IMR-90 (cell line): ENCODE measurements around the gene NUDT1. TPM values are rescaled to one million over a fixed set of nuclear protein-coding genes. Genes with fewer than 3 reads are reported as not detected.

ENCODE experiments used
- ATAC-seq: fragments of 200-7000 bp; cut with Tn5 transposase; 2 replicates; pipeline ENCODE4 v1.9.1; 2020; ENCODE audit warnings: low read depth, mild to moderate bottlenecking, moderate library complexity
- BruUV-seq: library from RNA; stranded (reverse); fragments of 400-500 nt; replicated peaks from 2 replicates; lab custom pipeline; 2021; lab: Mats Ljungman, UMichigan
- CTCF ChIA-PET: fragments of 300-600 bp; formaldehyde crosslinking; extraction: SDS; loops from one replicate; lab custom pipeline; 2021; ENCODE audit warnings: antibody characterized with exemption; lab: Yijun Ruan, JAX
- POLR2A ChIA-PET: fragments of 300-600 bp; sonication (Branson Sonifier 250); formaldehyde crosslinking; loops from one replicate; lab custom pipeline; 2022; ENCODE audit warnings: antibody characterized with exemption; ENCODE audit not compliant: unreplicated experiment; lab: Charles Lee
- DNase-seq: peaks from one replicate; pipeline ENCODE4 v3.0.0; 2013
- H2AFZ ChIP-seq: replicated peaks from 2 replicates; pipeline ENCODE3; 2013; ENCODE audit warnings: low read length, mild to moderate bottlenecking; ENCODE audit not compliant: poor library complexity
- H2AK5ac ChIP-seq: 2 replicates; pipeline ENCODE4 v1.6.1; 2013; ENCODE audit warnings: low read depth, low read length, inconsistent platforms
- H2AK9ac ChIP-seq: replicated peaks from 2 replicates; pipeline ENCODE3; 2013; ENCODE audit warnings: mild to moderate bottlenecking, low read depth, low read length, moderate library complexity; ENCODE audit not compliant: poor library complexity
- H2BK120ac ChIP-seq: 2 replicates; pipeline ENCODE4 v1.6.1; 2013; ENCODE audit warnings: low read depth, low read length, inconsistent platforms
- H2BK15ac ChIP-seq: 3 replicates; pipeline ENCODE4 v1.6.1; 2013; ENCODE audit warnings: low read depth, low read length, inconsistent platforms
- H2BK20ac ChIP-seq: 2 replicates; pipeline ENCODE4 v1.6.1; 2013; ENCODE audit warnings: low read depth, mild to moderate bottlenecking, inconsistent platforms, low read length, moderate library complexity
- H2BK5ac ChIP-seq: 2 replicates; pipeline ENCODE4 v1.6.1; 2013; ENCODE audit warnings: mild to moderate bottlenecking, low read depth, low read length, inconsistent platforms; ENCODE audit not compliant: poor library complexity, severe bottlenecking
- H3K14ac ChIP-seq: replicated peaks from 2 replicates; pipeline ENCODE4 v1.6.1; 2013; ENCODE audit warnings: low read depth, low read length, inconsistent platforms
- H3K18ac ChIP-seq: 2 replicates; pipeline ENCODE4 v1.6.1; 2013; ENCODE audit warnings: low read depth, low read length, control low read depth
- H3K23ac ChIP-seq: 2 replicates; pipeline ENCODE4 v1.6.1; 2013; ENCODE audit warnings: low read depth, low read length, inconsistent platforms
- H3K27ac ChIP-seq: 2 replicates; pipeline ENCODE4 v1.5.1; 2013; ENCODE audit warnings: mild to moderate bottlenecking, control low read depth, low read length; ENCODE audit not compliant: insufficient read depth
- H3K27me3 ChIP-seq: 2 replicates; pipeline ENCODE4 v1.6.1; 2013; ENCODE audit warnings: low read length; ENCODE audit not compliant: control insufficient read depth, insufficient read depth
- H3K36me3 ChIP-seq: 2 replicates; pipeline ENCODE4 v1.6.1; 2013; ENCODE audit warnings: low read length, mixed read lengths; ENCODE audit not compliant: control insufficient read depth, insufficient read depth
- H3K4ac ChIP-seq: 2 replicates; pipeline ENCODE4 v1.6.1; 2013; ENCODE audit warnings: low read depth, low read length, inconsistent platforms
- H3K4me1 ChIP-seq: 2 replicates; pipeline ENCODE4 v1.6.1; 2013; ENCODE audit warnings: low read length, mixed read lengths; ENCODE audit not compliant: control insufficient read depth, insufficient read depth
- H3K4me2 ChIP-seq: 2 replicates; pipeline ENCODE4 v1.6.1; 2013; ENCODE audit warnings: low read depth, mild to moderate bottlenecking, control low read depth, low read length, moderate library complexity
- H3K4me3 ChIP-seq: 2 replicates; pipeline ENCODE4 v1.5.1; 2013; ENCODE audit warnings: low read depth, mild to moderate bottlenecking, control low read depth, low read length, moderate library complexity; ENCODE audit not compliant: insufficient read depth
- H3K56ac ChIP-seq: 2 replicates; pipeline ENCODE4 v1.6.1; 2013; ENCODE audit warnings: low read length, inconsistent platforms; ENCODE audit not compliant: insufficient read depth; ENCODE audit errors: extremely low read depth
- H3K79me1 ChIP-seq, 2 experiments: 2 replicates each; pipeline ENCODE4 v1.6.1; 2013; ENCODE audit warnings: low read length in 2 of 2, inconsistent platforms in 1 of 2, low read depth in 1 of 2
- H3K9ac ChIP-seq: 2 replicates; pipeline ENCODE4 v1.6.1; 2013; ENCODE audit warnings: low read depth, low read length, control low read depth
- H3K9me1 ChIP-seq: 2 replicates; pipeline ENCODE4 v1.6.1; 2013; ENCODE audit warnings: low read length, inconsistent platforms; ENCODE audit not compliant: insufficient read depth
- H3K9me3 ChIP-seq: 2 replicates; pipeline ENCODE4 v1.6.1; 2013; ENCODE audit warnings: low read length; ENCODE audit not compliant: control insufficient read depth, insufficient read depth
- H4K20me1 ChIP-seq: 2 replicates; pipeline ENCODE4 v1.6.1; 2013; ENCODE audit warnings: low read length, inconsistent platforms; ENCODE audit not compliant: insufficient read depth
- H4K5ac ChIP-seq: 2 replicates; pipeline ENCODE4 v1.6.1; 2013; ENCODE audit warnings: mild to moderate bottlenecking, low read depth, low read length, control low read depth
- H4K8ac ChIP-seq, 2 experiments: 2 replicates each; pipeline ENCODE4 v1.6.1; 2013; ENCODE audit warnings: low read depth in 2 of 2, low read length in 2 of 2, control low read depth in 1 of 2, inconsistent platforms in 1 of 2
- H4K91ac ChIP-seq: 2 replicates; pipeline ENCODE4 v1.6.1; 2013; ENCODE audit warnings: low read depth, low read length, inconsistent platforms; ENCODE audit not compliant: insufficient read depth
- BHLHE40 ChIP-seq: fragments of 150-350 bp; IDR thresholded peaks from 2 replicates; pipeline ENCODE4 v1.6.1; 2016; ENCODE audit warnings: mild to moderate bottlenecking, low read depth, low read length
- CEBPB ChIP-seq: IDR thresholded peaks from 2 replicates; pipeline ENCODE4 v1.6.1; 2012; ENCODE audit warnings: low read depth, low read length, improper control_type of control experiment
- CHD1 ChIP-seq: IDR thresholded peaks from 2 replicates; pipeline ENCODE4 v1.6.1; 2012; ENCODE audit warnings: low read depth, low read length, improper control_type of control experiment
- FOS ChIP-seq: fragments of 150-350 bp; IDR thresholded peaks from 2 replicates; pipeline ENCODE4 v1.6.1; 2016; ENCODE audit warnings: low read depth, low read length
- MAFK ChIP-seq: IDR thresholded peaks from 2 replicates; pipeline ENCODE4 v1.6.1; 2012; ENCODE audit warnings: low read depth, low read length, improper control_type of control experiment
- NFE2L2 ChIP-seq: fragments of 150-350 bp; IDR thresholded peaks from 2 replicates; pipeline ENCODE4 v1.6.1; 2016; ENCODE audit warnings: low read depth, mild to moderate bottlenecking, low read length
- RCOR1 ChIP-seq: IDR thresholded peaks from 2 replicates; pipeline ENCODE4 v1.6.1; 2012; ENCODE audit warnings: mild to moderate bottlenecking, low read length, improper control_type of control experiment; ENCODE audit not compliant: insufficient replicate concordance
- SMC3 ChIP-seq: fragments of 150-350 bp; IDR thresholded peaks from 2 replicates; pipeline ENCODE4 v1.6.1; 2016; ENCODE audit warnings: low read depth, mild to moderate bottlenecking, antibody characterized with exemption, low read length, moderate library complexity
- WGBS, 2 experiments: methylation state at CpG; one replicate each; pipeline versions ENCODE4 v1.1.5 to v1.1.7; 2013; ENCODE audit warnings: missing lambda C conversion rate in 2 of 2; ENCODE audit not compliant: insufficient read length in 1 of 2; ENCODE audit errors: extremely low coverage in 2 of 2; 5-methylcytosine and 5-hydroxymethylcytosine counted together
- dilution Hi-C: fragments of 300-500 bp; cut with HindIII; formaldehyde crosslinking; loops from one replicate; pipeline ENCODE4 v1.14.3; 2018; ENCODE audit warnings: low sequenced_read_pairs; ENCODE audit not compliant: unreplicated experiment
- in situ Hi-C: fragments of 300-500 bp; cut with MboI; formaldehyde crosslinking; loops from 3 replicates; pipeline ENCODE4 v1.14.3; 2019; ENCODE audit warnings: low sequenced_read_pairs, inconsistent platforms, mixed read lengths
- intact Hi-C: fragments of 100-400 bp; cut with micrococcal nuclease; formaldehyde crosslinking; loops from 2 replicates; pipeline ENCODE4 v1.10.0; 2022
- polyA plus RNA-seq, 3 experiments: library from polyadenylated mRNA; depleted of rRNA; stranded (reverse); fragments of >200 nt; gene quantifications; 2 replicates each; pipeline ENCODE4 v1.2.3, GENCODE V29; 2012; ENCODE audit warnings: low replicate concordance in 1 of 3
- total RNA-seq: library from RNA; depleted of rRNA; stranded (reverse); fragments of >200 nt; gene quantifications from 2 replicates; pipeline ENCODE4 v1.2.3, GENCODE V29; 2012
- TF ChIP-seq, protein P1 (sequence below): fragments of 150-350 bp; IDR thresholded peaks from 2 replicates; pipeline ENCODE4 v1.6.1; 2017; ENCODE audit warnings: mild to moderate bottlenecking, antibody characterized with exemption, low read length, low read depth
- TF ChIP-seq, protein P2 (sequence below): fragments of 150-350 bp; IDR thresholded peaks from 2 replicates; pipeline ENCODE4 v1.6.1; 2016; ENCODE audit warnings: low read depth, mild to moderate bottlenecking, low read length, moderate library complexity, borderline replicate concordance

Gene NUDT1
- total and polyA plus RNA-seq, 2 of the 4 experiments (the other 2 are of a cell fraction) = 33.4 to 49.1 TPM

DNA sequence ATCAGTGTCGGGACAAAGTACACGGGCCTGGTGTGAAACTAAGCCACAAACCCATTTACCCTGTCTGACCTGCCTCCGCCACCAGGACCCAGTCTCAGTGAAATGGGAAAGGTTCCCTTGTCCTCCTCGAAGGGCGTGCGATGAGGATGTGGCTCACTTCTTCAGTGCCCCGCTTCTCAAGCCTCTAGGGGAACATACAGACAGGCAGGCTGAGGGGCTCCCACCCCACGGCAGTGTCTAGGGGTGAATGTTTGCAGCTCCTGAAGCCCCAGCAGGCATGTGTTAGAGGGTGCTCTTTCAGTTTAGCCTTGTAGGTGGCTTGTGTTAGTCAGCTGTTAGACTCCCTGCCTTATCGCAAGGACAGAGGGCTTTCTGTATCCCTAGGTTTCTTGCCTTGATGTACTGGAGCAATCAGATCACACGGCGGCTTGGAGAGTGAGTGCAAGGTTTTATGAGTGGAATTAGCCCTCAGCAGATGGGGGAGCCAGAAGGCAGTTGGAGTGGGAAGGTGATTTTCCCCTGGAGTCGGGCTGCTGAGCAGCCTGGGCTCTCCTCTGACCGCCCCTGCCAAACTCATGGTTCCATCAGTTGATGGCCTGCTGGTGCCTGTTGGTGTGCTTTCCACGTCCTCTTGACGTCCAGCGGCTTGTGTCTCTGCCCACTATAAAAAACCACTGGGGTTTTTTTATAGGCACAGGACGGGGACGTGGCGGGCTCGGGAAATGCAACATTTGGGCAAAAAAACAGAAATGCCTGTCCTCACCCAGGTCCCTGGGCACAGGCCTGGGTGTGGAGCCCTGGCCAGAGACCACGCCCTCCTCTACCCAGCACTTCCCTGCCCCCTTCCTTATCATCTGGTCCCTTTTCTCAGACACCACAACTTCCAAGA lies 759 bp downstream of the NUDT1 start:
- peak overlapping the region; percentile 69 for H2AK5ac ChIP-seq
- peak overlapping the region; percentile 93 for H3K4me2 ChIP-seq
- no peak overlapping the region for H2BK5ac ChIP-seq
- peak overlapping the region; percentile 57 to 82; a peak in 3 of 4 replicates for H4K8ac ChIP-seq
- H3K23ac ChIP-seq = peak overlapping the region; percentile 59; the same call in 1 of the 2 replicates
- H3K4ac ChIP-seq = peak overlapping the region; percentile 77
- H2AK9ac ChIP-seq = peak overlapping the region; percentile 51
- peaks cover 16% of the 10 kb centered on the region for H3K9me1 ChIP-seq
- H4K20me1 ChIP-seq = peaks cover 7% of the 10 kb centered on the region; the same call in 1 of the 2 replicates
- intact Hi-C loops = loop anchor here (1.0 kb wide), 1 partner anchor 106 kb away; no protein-coding TSS in a partner anchor
- H3K9me3 ChIP-seq = no peaks in the 10 kb centered on the region
- no peak overlapping the region for H3K18ac ChIP-seq
- DNase-seq (peak; percentile 20), ATAC-seq (peak; percentile 30)
- H3K14ac ChIP-seq = peak overlapping the region; percentile 66
- peak overlapping the region; percentile 59 for H4K91ac ChIP-seq
- H2BK20ac ChIP-seq = no peak overlapping the region
- H3K56ac ChIP-seq = peak overlapping the region; percentile 21
- dilution Hi-C loops = no loop called here
- peaks cover 3% of the 10 kb centered on the region for H3K4me1 ChIP-seq
- peak overlapping the region; percentile 98 for H3K4me3 ChIP-seq
- peak overlapping the region; percentile 63; the same call in 1 of the 2 replicates for H3K27ac ChIP-seq
- H3K36me3 ChIP-seq = peaks cover 13% of the 10 kb centered on the region
- H2BK120ac ChIP-seq = no peak overlapping the region
- peak overlapping the region; percentile 74 for H3K9ac ChIP-seq
- POLR2A ChIA-PET = no interaction called here
- BruUV-seq = no TSS peak
- no peaks in the 10 kb centered on the region for H3K27me3 ChIP-seq
- H4K5ac ChIP-seq = 0 out of 2 replicates have a peak overlapping the region, but pooled peaks have one; percentile 19
- peaks cover 30 to 55% of the 10 kb centered on the region in 2 experiments for H3K79me1 ChIP-seq
- H2BK15ac ChIP-seq = no peak overlapping the region
- TF ChIP-seq CHD1 (no peak), CEBPB (no peak), FOS (no peak), SMC3 (no peak), MAFK (no peak), NFE2L2 (no peak), RCOR1 (no peak), BHLHE40 (no peak)
- TF ChIP-seq, protein P1, sequence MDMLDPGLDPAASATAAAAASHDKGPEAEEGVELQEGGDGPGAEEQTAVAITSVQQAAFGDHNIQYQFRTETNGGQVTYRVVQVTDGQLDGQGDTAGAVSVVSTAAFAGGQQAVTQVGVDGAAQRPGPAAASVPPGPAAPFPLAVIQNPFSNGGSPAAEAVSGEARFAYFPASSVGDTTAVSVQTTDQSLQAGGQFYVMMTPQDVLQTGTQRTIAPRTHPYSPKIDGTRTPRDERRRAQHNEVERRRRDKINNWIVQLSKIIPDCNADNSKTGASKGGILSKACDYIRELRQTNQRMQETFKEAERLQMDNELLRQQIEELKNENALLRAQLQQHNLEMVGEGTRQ = no peak
- TF ChIP-seq, protein P2, sequence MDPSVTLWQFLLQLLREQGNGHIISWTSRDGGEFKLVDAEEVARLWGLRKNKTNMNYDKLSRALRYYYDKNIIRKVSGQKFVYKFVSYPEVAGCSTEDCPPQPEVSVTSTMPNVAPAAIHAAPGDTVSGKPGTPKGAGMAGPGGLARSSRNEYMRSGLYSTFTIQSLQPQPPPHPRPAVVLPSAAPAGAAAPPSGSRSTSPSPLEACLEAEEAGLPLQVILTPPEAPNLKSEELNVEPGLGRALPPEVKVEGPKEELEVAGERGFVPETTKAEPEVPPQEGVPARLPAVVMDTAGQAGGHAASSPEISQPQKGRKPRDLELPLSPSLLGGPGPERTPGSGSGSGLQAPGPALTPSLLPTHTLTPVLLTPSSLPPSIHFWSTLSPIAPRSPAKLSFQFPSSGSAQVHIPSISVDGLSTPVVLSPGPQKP = no peak
- peak overlapping the region; percentile 95 for H2AFZ ChIP-seq
- in situ Hi-C loops = no loop called here
- WGBS, 2 experiments = 12% methylated on average over 13 of the region's 21 CpGs; no CpG with 5 or more reads in 1 of the 2 experiments
- CTCF ChIA-PET = interaction anchor here (2.4 kb wide), 1 partner anchor 105 kb away, joined by 7 read pairs; no protein-coding TSS in a partner anchor
